NCI-H128 (cell line): Measurements from ENCODE around the gene CAPN10.
"Not testable (repeated sequence)": the region's sequence is repeated elsewhere in the genome, so short reads cannot be mapped to it uniquely, and the experiment has no call there.

ENCODE experiments used
- DNase-seq: peaks from one replicate; lab custom pipeline; 2025; ENCODE audit not compliant: unreplicated experiment; lab: John Stamatoyannopoulos, UW

Gene CAPN10, protein sequence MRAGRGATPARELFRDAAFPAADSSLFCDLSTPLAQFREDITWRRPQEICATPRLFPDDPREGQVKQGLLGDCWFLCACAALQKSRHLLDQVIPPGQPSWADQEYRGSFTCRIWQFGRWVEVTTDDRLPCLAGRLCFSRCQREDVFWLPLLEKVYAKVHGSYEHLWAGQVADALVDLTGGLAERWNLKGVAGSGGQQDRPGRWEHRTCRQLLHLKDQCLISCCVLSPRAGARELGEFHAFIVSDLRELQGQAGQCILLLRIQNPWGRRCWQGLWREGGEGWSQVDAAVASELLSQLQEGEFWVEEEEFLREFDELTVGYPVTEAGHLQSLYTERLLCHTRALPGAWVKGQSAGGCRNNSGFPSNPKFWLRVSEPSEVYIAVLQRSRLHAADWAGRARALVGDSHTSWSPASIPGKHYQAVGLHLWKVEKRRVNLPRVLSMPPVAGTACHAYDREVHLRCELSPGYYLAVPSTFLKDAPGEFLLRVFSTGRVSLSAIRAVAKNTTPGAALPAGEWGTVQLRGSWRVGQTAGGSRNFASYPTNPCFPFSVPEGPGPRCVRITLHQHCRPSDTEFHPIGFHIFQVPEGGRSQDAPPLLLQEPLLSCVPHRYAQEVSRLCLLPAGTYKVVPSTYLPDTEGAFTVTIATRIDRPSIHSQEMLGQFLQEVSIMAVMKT

DNA sequence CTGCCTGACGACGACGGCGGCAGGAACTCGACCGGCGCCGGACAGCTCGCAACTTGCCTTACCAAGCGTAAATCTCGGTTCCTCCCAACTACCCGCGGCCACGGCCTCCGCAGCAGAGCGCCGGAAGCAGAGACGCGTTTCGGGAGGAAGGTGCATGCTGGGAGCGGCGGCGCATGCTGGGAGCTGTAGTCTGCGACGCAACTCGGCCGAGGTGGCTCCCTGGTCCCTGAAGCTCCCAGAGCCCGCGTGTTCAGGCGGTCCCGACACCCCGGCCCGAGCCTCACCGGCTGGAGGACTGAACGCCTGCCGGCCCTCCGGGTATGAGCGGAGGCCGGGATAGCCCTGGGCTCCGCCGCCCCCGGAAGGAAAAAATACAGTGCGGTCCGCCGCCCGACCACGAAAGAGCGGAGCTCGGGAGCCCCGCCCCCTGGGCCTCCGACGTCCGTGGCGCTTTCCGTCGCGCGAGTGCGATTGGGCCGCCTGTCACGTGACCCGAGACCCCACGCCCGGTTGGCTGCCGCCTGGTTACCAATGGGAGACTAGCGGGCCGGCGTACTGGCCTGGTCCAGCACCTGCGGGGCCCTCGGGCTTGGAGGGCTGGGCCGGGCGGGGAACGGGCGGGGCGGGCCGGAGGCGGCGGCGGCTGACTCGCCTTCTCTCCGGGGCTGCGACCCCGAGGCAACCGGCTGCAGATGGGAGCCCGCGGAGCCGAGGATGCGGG, at the start of gene CAPN10:
CAPN10 (plus strand) TSS at position 537 of the 721 bp plus-strand sequence; CDS start at position 715, 178 bp downstream.
- peak; percentile 86 for DNase-seq

GRCh38 chr2:240538031-240538780, 48.3 kb upstream of the CAPN10 start:
- DNase-seq: no peak

- not testable (repeated sequence) for DNase-seq
These were observed 47.4 kb upstream of the CAPN10 start for GRCh38 chr2:240539101-240539500.

GRCh38 chr2:240539906-240540305, 46.6 kb upstream of the CAPN10 start:
- DNase-seq: no peak

GRCh38 chr2:240551288-240551687, 35.2 kb upstream of the CAPN10 start:
- no peak for DNase-seq

DNA sequence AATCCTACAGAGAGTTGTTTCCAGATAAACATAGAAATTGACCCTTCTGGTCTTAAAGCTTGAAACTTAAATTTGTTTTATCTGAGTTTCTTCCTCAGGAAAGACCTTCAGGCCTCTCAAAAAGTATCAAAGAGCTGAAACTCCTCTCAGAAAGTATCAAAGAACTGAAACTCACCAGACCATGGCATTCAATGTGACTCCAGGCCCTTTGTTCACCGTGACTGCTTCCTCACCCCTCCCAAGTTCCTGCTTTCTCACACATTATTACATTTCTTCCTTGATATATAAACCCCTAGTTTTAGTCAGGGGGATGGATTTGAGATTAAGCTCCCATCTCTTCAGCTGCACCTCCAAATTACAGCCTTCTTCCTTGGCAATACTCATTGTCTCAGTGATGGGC, 34.7 kb upstream of the CAPN10 start:
- no peak for DNase-seq

DNA sequence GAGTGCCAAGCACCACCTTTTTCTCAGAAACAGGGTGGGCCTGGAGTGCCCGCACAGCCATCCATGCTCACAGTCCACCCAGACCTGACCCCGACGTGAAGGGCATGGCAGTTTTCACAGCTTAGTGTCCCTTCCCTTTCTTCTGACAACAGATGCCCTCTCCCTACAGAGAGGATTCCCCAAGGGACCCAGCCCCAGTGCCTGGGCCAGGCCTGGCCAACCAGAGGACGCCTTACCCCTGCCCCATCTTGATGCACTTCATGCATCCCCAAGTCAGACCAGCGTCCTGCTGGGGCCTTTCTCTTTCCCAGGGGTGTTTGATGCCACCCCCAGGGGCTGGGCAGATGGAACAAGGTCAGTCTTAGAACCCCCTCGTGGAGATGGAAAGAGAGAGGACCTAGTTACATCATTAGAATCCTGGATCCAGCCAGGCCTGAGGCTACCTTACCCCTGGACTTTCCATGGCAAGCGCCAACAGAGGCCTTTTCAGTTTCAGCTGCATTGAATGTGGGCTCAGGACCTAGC, 32.5 kb upstream of the CAPN10 start:
- no peak for DNase-seq

DNA sequence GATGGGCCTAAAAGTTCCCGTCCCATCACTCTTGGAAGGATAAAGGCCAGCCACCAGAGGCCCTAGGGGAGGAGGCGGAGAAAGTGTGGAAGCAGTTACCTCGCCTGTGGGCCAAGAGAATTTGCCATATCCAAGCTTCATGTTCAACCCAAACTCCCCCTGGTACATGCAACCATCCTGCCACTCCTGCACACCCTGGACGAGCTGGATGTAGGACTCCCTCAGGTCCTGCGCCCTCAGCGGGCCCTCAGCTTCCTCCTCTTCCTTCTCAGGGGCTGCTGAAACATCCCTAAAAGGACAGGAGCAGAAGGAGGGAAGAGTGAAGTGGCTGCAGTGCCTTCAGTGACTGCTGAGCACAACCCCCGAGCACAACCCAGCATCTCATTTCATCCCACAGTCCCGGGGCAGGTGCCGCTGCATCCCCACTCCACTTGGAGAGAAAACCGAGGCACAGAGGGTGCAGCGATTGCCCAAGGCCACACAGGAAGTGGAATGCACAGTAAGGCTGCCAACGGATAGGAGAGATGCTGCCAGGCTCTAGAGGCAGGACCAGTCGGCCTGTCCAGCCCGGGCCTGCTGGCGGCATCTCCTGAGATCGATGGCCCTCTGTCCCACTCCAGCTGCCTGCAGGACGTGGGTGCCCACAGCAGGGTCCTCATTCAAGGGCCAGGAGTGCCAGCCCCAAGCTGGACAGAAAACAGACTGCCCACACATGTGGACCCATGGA, 31.6 kb upstream of the CAPN10 start:
- no peak for DNase-seq

GRCh38 chr2:240555541-240556250, 30.8 kb upstream of the CAPN10 start:
- no peak for DNase-seq

DNA sequence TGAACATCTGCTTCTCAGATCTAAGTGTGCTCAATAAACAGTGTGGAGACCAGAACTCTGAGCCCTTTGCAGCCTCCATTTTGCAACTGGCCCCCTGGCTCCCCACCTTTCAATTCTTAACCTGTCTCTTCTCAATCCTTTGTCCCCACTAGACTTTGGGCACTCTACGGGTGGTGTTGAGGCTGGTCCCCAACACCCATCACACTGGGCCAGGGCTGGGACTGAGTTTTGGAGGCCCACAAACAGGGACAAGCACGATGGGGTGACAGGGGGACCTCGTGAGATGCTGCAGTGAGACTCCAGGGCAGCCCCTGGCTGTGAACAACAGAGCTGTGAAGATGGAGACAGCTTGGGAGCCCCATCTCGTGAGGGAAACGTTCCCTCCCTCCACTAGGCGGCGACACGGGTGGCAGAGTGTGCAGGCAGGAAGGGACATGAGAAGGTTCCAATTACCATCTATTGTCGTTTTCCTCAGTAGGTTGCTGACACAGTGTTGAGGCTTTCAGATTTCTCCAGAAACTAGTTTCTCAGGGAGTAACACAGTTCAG, 29.9 kb upstream of the CAPN10 start:
- no peak for DNase-seq

GRCh38 chr2:240557101-240557751, 29.3 kb upstream of the CAPN10 start:
- no peak for DNase-seq

DNA sequence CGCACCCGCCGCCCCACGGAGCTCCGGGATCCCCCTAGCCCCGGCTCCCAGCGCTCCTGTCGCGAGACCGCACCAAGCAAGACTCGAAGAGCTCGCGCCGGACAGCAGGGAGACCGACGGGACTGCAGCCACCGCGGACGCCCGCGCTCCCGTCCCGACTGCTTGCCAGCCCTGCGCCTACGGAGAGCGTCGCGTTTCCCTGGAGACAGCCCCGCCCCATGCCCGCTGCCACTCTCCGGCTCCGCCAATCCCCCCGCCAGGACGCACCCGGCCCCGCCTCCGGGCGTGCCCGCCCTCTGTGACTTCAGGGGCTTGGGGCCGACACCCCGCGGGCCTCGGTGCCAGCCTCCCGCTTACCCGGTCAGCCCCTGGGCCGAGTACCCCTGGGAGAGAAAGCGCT, 28.7 kb upstream of the CAPN10 start, which contains the start of gene ANKMY1:
ANKMY1 (minus strand) TSS at position 181 of the 400 bp plus-strand sequence. CDS start 653 bp downstream, outside the sequence.
- no peak for DNase-seq

DNA sequence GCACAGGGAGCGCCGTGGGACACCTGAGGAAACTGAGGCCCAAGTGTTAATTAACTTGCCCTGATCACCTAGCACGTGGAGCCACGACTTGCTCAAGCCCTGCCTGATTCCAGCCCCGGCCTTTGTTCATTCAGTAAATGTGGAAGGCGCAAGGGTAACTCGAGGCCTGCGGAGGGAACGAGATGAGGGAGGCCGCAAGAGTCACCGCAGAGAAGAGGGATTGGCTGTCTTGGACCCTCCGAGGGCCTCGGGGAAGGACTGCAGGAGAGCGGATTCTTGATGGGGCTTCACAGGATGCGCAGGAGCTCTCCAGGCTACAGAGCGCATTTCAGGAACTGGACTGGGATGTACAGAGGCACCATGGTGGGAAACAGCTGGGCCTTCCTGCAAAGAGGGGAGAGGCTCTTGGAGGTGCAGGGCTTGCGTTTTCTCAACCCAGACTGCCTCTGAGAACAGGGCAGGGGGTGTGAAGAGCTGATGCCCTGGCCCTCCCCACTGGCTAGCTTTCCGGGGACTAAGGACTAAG, 28.2 kb upstream of the CAPN10 start:
- no peak for DNase-seq

DNA sequence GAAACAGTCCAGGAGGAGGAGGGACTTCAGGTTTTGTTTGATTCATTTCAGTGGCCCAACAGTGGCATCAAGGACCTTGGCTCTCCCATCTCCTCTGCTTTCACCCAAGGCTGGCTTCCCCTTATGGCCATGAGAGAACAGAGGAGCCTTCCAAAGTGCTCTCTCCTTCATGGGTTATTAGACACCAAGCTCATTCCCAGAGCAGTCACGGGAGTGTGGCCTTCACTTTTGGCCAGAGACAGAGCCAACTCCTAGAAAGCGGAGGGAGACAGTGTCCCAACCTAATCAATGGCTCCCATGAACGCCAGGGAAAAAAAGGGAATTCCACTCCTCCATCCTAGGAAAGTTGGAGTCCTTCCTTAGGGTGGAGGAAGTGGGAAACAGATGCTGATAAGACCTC, 27.2 kb upstream of the CAPN10 start:
- no peak for DNase-seq

DNA sequence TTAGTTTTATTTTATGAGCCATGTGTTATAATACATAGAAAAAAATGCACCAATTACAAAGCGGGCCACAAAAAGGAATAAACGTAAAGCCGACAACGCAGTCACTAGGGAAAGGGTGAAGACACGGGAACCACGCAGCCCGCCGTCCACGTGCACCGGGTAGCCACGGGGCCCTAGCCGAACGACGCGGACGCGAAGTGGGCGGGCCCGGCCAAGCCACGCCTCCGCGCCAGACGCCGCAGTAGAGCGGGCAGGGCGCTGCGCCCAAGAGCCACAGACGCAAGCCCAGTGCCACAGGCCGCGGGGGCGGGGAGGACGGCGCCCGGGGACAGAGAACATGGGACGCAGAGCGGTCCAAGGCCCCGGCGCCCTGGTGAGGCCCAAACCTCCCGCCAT, 26.5 kb upstream of the CAPN10 start, which contains the start of gene DUSP28:
DUSP28 (plus strand) TSS at position 274 of the 396 bp plus-strand sequence. CDS start 328 bp downstream, outside the sequence.
- DNase-seq: peak; percentile 47

DNA sequence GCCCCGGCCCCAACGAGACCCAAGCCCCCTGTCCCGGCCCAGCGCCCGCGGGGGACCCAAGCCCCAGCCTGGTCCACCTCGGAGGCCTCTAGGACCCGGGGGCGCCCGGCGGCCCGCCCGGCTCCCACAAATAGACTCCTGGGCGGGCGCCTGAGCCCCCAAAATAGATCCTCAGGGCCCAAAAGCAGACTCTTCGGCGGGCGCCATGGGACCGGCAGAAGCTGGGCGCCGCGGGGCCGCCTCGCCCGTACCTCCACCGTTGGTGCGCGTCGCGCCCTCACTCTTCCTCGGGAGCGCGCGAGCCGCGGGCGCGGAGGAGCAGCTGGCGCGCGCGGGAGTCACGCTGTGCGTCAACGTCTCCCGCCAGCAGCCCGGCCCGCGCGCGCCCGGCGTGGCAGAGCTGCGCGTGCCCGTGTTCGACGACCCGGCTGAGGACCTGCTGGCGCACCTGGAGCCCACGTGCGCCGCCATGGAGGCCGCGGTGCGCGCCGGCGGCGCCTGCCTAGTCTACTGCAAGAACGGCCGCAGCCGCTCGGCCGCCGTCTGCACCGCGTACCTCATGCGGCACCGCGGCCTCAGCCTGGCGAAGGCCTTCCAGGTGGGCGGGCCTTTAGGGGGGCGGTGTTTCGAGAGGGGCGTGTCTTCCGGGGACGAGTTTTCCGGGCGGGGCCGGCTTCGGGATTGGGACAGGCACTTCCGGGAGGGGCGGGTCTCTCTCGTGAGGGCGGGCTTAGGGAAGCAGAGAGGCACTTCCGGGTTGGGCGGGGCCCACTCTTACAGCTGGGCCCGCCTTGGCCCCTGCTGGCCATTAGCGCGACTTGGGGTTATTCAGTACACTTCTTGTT, 25.8 kb upstream of the CAPN10 start:
- DNase-seq: peak; percentile 94

DNA sequence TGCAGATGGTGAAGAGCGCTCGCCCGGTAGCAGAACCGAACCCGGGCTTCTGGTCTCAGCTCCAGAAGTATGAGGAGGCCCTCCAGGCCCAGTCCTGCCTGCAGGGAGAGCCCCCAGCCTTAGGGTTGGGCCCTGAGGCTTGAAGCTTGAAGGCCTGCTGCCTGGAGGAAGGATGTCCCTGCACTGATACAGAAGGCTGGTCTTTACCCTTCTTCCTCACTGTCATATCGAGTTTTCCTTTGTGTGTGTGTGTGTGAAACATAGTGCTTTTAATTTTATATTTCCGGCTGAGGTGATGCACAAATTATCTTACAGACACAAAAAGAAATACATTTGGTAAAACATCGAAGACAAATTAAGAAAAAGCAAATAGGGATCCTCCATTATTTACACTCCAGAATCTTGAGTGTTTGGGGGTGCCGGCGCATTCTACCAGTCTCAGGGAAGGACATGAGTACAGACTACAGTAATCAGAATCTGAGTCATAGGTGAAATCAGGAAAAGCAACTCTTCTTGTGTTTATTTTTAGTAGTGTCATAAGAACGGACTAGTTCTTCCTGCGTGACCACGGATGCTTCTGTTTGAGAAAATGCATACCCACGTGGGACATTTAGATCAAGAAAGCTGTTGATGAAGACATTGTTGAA, 25.1 kb upstream of the CAPN10 start:
- no peak for DNase-seq
